ENCODE data around the gene SNAPC2.
"Not testable (repeated sequence)": the region's sequence is repeated elsewhere in the genome, so short reads cannot be mapped to it uniquely, and the experiment has no call there.

SNAPC2 gene

GRCh38 chr19:7914598-7915045, 5.5 kb upstream of the SNAPC2 start, which contains the start of gene TGFBR3L:
TGFBR3L (plus strand) TSS chr19:7914830.
- DNase-seq (ENCODE audit: extremely low read depth, low read depth), result no peak
- no peak for TF ChIP-seq CTCF (IDR thresholded peaks at IDR 0.05; ENCODE audit: low read depth, low read length, missing control alignments)
- H3K4me3 ChIP-seq (replicated peaks; ENCODE audit: low read depth, low read length), result no peak within 1 kb of the TSS

- no peak overlapping the region for H3K4me3 ChIP-seq (replicated peaks; ENCODE audit: low read depth, low read length)
- no peak for DNase-seq (ENCODE audit: extremely low read depth, low read depth)
- no peak for TF ChIP-seq CTCF (IDR thresholded peaks at IDR 0.05; ENCODE audit: low read depth, low read length, missing control alignments)
Observed at GRCh38 chr19:7915250-7916102, 4.7 kb upstream of the SNAPC2 start.

- peak overlapping the region; percentile 24 for H3K4me3 ChIP-seq (replicated peaks; ENCODE audit: low read depth, low read length)
- TF ChIP-seq CTCF (IDR thresholded peaks at IDR 0.05; ENCODE audit: low read depth, low read length, missing control alignments), result no peak
- DNase-seq (ENCODE audit: extremely low read depth, low read depth), result no peak
Observed at GRCh38 chr19:7916103-7916954, 3.8 kb upstream of the SNAPC2 start.

- peak overlapping the region; percentile 13; the same call in 1 of the 2 replicates for H3K4me3 ChIP-seq (replicated peaks; ENCODE audit: low read depth, low read length)
- DNase-seq (ENCODE audit: extremely low read depth, low read depth), result no peak
- TF ChIP-seq CTCF (IDR thresholded peaks at IDR 0.05; ENCODE audit: low read depth, low read length, missing control alignments), result no peak
Observed at GRCh38 chr19:7916955-7917266, 3.2 kb upstream of the SNAPC2 start.

GRCh38 chr19:7917267-7918061, 2.7 kb upstream of the SNAPC2 start:
- peak; percentile 62 for TF ChIP-seq CTCF (IDR thresholded peaks at IDR 0.05; ENCODE audit: low read depth, low read length, missing control alignments)
- DNase-seq (ENCODE audit: extremely low read depth, low read depth), result no peak
- H3K4me3 ChIP-seq (replicated peaks; ENCODE audit: low read depth, low read length), result peak overlapping the region; percentile 13; the same call in 1 of the 2 replicates

- not testable (repeated sequence) for DNase-seq (ENCODE audit: extremely low read depth, low read depth)
- H3K4me3 ChIP-seq (replicated peaks; ENCODE audit: low read depth, low read length), result 0 out of 2 replicates have a peak overlapping the region, but pooled peaks have one; percentile 13
Observed at GRCh38 chr19:7918062-7918614, 2.0 kb upstream of the SNAPC2 start.

Data from HFF-Myc (cell line).